HG03558 (cell line): ENCODE results near the gene PIK3R1.

Experiments
- ATAC-seq: cut with Tn5 transposase; IDR thresholded peaks from one replicate; pipeline ENCODE4 v1.9.1; 2021; ENCODE audit warnings: moderate number of reproducible peaks; ENCODE audit not compliant: unreplicated experiment; ENCODE audit errors: extremely low read depth

PIK3R1 gene

DNA sequence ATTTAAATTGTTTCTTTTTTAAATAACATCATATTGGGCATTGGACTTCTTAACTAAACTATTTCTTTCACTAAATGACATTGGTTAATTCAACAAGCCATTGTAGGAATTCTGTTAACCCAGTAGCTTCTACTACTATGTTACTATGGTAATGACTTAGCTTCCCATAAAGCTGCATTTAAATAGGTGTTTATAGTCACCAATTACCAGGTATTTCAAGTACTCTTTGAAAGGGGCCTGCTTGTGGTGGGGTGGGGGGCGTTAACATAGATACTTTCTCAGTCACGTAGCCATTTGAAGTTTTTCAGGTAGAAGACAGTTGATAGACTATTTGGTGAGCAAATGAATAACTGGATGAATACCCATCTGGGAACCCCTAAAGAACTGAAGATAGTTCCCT, 34.0 kb downstream of the PIK3R1 start:
- ATAC-seq: no peak

DNA sequence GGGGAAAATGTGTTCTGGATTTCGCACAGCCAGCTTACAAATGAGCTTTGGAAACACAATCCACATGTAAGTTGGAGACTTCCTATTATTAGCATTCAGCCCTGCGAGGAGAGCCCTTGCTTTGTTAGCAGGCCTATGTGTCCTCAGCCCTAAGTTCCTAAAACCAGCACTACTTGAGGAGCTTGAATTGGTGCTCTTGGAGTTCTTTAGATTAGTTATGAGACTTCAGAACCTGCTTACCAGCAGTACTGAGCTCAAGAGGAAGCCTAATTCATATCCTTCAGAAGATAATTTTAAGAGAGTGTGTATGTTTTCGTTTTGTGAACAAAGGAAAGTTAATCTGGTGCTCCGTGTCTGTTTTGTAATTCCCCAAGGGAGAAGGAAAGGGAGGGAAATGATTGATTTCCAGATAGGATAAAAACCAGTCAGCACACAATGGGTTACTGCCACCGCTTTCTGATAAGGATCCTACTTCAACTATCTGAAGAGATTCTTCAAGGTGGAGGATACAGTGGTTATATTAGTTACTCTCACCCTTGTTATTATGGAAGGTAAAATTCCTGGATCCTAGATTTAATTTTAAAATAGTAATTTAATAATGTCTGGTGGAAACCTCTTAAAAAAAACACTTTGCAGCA, 35.2 kb downstream of the PIK3R1 start:
- ATAC-seq: no peak

DNA sequence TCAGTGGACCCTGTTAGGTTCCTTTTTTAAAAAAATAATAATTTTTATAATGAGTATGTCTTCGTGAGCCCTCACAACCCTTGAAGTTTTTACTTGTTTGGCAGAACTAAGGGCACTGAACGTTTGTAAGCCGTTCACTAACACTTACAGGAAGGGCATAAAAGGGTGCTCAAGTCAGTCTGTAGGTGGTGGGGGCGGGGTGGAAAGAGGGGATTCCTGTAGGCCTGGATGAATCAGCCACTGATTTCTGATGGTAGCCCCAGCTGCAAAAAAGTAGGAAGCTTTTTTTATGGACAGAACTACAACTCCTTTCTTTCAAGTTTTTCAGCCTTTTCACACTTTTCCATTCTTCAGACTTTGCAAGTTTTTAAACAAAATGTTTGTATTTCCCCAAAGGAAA, 35.8 kb downstream of the PIK3R1 start:
- ATAC-seq: no peak

DNA sequence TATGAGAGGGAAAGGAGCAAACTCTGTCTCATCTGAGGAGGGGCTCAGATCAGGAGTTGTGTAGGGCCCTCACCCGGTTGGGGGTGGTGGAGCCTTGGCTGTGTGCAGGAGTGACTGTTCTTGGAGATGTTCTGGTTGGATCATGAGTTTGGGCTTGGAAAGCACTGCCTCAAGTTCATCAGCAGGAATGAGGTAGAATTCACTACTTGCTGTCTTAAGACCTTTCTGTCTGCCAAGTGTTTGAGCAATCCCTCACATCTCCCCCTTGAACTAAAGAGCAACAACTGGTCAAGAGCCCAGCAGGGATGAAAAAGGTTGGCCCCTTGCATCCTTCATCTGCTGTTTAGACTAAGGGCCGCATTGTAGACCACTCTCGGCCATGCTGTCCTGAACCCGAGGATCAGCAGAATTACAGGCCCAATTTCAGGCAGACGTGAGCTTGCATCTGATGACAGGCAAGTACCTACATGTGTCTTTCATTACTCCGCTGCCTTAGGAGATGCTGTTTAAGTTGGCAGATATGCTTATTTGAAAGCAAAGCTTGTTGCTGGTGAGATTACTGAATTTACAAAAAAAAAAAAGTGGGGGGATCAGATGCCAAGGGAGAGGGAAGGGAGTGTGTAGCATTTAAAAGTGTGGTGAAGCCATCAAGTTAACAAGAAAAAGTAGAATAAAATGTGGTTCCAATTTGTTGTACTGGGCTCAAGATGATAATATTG, 36.4 kb downstream of the PIK3R1 start:
- ATAC-seq: no peak

DNA sequence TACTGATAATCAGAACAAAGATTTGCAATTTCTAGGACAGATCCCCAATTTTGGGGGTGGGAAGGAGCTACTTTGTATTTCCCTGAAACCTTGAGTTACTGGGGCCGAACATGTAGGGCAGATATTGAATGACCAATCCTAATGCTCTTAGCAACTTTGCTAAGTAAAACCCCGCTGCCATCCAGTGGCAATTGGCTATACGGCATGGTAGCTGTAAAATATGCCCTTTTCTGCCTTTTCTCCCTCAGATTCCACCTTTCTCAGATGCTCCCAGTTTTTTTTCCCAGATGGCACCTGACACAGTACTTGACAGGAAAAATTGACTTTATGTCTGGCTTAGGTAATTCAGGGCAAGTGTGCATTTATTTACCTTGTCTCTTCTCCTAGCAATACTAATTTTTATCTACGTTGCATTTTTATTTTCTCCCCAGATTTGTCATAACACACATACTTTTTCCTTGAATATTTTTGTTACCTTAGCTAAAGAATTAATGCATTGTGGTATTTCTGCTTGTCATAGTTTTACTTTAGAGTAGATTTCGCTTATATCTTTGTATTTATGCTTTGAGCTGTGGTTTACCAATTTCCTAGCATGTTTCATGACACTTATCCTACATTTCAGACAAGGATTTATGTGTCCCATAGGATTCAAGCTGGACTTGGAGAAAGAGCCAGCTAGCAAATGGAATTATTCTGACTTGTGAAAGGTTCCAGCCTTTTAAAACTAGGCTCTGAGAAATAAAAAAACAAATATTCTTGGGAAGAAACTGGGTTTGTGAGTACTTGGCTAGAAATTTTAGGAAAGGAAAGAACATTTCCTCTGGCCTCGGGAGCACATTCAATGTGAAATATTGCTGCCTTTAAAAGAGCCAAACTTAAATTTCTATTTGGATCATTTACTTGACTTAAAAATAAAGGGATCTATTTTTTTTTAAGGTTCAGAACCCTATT, 37.4 kb downstream of the PIK3R1 start:
- ATAC-seq: no peak

DNA sequence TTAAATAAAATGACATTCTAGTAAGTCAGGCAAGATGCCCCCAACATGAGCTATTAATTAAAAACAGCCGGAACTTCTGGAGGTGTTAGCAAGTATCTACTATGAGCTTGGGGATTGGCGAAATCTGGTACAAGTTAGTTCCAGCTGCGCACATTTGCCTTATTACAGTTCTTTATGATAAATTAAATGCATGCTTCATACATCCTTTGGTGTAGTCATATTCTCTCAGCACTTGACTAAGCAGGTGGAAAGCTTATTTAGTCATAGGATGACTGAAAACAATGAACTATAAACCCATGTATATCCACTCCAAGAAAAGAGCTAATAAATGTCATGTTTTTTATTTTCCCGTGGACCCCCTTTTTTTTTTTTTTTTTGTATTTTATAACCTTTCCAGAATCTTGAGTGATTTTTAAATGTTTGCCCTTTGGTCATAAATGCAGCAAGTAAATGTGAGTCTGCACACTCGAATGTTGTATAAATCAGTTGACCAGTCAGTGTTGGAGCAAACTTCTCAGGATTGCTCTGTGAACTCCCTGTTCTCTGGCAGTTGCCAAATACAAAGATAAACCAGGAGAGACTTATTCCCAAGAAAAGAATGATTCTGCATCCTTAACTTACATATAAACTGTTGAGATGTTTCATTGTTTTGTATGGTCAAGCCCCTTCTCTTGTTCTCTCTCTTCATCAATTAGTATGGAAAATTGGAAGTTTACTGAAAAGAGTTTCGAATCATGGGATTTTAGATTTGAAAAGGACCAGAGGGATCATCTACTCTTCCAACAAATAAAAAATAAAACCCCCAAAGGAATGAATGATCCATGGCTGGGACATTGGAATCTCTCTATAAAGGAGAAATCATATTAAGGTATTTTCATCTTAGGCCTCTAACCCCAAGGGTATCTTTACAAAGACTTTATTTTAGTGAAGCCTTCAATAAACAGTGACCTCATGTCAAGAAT, 38.3 kb downstream of the PIK3R1 start:
- no peak for ATAC-seq

DNA sequence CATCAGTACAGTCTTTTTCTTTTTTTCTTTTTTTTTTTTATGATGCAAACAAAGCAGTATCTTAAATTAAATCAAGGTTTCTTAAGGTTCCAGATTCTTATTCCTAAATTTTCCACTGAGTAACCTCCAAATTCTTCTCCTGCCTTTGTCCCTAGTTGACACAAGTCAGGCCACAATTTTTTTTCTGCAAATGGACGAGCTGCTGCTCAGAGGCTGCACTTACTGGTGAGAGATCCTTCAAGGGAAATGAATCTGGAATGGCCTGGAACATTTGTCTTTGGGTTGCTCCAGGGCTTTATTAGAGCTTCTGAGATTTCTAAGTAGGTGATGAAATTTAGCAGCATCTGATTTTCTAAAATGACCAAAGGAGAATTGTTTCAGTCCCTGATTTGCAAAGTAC, 39.3 kb downstream of the PIK3R1 start:
- ATAC-seq: no peak

DNA sequence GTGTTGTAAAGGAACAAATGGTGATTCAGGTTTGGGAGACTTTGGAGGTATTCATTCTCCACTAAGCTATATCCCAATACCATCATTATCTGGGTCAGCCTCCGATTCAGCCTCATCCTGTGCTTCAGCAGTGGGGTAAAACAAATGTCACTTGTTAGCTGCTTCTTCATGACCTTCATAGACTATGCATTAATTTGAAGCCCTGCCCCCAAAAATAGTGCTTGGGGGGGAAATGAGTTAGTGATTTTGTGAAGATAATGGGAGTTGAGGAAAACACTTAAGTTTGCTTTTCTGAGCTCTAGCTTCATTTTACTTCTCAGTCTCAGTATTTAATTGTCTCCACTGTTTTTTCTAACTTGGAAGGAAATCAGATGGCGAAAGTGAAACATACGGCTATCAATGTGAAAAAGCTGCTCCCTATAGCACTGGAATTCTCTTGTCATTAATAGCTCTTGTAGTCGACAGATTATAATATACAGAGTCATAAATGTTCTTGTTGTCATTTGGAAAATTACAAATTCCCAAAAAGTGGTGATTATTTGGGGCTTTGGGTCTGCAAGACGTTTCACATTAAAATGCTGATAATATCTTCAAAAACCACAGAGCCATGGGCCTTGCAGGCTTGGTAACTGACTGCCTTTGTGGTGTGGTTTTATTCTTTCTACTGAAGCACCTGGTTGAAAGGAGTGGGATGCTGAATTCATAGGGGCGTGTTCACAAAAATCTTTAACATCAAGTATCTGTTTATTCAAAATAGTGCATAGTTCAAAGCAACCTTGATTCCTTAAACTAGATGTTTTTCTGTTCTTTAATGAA, 40.0 kb downstream of the PIK3R1 start:
- no peak for ATAC-seq

DNA sequence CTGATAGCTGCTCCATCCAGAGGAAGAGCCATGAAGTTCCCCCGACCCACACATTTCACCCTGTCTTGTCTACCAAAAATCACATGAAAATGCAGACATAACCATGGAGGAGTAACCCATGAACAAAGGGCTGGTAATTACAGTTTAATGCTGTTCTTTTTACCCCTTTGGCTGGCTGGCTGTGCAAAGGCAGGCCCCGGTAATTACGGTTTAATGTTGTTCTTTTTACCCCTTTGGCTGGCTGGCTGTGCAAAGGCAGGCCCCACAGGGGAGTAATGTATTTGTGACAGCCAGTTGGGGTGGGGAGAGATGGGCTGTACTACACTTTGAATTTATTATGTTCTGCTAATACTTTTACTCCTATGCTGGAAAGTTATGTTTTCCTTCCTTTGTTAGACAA, 41.7 kb downstream of the PIK3R1 start:
- no peak for ATAC-seq

DNA sequence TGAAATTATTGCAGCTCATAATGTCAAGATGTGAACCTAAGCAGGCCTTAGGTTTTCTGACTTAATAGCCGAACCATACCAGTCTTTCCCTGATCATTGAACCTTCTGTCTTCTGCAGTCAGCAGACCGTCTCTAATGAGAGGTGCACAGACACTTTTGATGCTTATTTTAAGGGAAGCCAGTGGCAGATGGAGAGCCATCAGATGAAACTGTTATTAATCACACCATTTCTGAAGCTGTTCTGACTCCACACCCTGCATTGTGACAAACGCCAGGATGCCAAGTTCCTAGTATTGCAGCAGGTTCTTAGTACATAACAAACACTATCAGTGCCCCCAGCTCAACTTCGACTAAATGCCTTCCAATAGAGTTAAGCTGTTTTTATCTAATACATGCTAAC, 43.0 kb downstream of the PIK3R1 start:
- no peak for ATAC-seq

DNA sequence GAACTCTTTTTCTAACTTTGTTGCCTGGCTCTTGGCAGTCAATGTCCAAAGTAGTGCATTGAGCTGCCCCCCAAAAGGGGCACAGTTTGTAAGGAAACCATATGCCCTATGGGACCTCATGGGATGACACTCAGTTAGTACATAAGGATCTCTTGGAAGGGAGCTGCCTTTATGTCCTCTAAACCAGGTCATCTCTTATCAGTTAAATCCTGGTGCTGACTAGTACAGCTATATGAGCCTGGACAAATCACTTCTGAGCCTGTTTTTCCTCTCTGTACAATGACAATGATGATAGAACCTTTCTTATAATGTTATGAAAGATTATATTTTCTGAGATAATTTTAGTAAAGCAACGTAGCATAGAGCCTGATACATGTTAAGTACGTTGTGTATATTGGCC, 44.1 kb downstream of the PIK3R1 start:
- ATAC-seq: no peak

DNA sequence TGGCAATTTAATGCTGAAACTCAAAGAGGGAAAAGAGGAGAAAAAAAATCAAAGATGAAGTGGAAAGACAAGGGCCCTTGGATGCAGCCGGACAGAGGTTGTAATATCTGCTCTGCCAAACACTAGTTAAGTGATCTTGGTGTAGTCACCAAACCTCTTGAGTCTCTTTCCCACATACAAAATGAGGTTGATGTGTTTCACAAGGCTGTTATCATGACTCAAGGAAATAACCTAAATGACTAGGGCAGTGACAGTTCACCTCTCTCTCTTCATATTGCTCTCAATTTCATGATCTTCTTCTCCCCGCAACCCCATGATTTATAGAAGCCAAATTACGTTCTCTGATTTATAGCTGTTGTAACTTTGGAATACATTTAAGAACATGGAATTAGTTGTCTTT, 44.9 kb downstream of the PIK3R1 start:
- no peak for ATAC-seq

DNA sequence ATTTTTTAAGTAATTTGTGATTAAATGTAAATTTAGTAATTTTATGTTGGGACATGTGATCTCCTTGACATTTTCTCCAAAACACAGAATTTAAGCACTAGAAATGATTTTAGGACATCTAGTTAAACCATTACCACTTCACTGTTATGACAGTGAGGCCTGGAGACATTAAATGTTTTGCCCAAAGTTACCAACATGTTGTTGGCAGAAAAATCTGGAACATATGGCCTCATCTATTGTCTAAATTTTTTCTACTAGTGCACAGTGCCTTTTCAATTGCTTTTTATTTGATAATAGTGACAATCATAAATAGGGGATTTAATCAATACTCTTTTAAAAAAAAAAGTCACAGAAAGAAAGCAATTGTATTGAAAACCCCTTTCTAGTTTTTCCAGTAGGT, 45.6 kb downstream of the PIK3R1 start:
- ATAC-seq: no peak

DNA sequence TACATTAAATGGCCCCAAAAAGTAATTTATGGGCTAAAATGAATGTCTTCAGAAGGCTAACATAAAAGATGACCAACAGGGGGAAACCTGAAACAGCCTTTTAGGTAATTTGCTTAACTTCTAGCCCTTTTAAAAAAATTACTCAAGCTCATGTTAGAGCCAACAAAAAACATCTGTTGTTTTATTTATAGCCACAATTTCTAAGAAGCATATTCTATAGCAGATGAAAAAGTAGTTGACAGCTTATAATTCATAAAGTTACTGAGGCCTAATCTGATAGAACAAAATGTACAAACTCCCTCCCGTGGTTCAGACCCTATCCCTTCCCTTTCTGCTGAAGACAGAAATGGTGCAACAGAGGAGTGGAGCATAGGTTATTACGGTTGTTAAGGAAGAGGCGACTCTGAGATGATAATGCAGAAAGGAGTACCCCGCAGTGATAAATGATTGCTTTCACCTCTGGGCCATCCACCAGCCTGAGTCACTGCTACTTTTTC, 46.1 kb downstream of the PIK3R1 start:
- no peak for ATAC-seq

DNA sequence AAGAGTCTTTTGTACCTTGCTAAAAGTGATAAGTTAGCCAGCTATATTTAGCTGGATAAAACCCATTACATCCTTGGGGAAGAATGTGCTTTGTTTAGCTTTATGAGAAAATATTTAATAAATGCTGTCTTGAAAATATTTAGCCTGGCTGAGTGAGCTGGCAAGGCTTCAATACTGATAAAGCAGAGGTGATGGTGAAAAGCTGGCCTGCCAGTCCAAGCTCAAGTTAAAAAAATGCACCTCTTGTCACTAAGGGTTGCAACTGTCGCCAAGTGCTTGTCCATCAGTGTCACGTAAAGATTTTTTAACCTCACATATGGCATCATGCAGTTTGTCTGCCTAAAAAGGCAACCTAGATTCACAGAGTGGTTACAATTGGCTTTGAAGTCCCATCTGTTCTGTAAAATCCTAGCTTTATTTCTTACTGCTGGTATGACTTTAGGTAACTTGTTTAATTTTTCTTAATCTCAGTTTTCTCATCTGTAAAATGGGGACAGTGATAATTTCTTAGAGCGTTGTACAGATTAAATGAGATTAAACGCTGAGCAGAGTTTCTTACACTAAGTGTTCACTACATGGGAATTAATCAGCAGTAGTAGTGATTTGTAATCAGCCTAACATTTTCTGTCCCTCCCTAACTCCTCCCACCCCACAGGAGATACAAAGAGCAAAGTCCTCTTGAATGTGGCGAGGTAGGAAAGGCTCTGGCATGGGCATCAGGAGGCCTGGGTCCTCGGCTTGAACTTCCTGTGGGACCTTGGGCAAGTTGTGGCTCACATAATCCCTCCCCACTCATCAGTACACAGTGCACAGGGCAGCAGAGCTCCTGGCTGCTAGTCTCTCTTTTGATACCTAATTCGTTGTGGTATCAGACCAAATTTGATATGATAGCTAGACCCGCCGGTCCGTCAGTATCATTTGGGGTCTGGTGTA, 48.7 kb downstream of the PIK3R1 start:
- no peak for ATAC-seq

DNA sequence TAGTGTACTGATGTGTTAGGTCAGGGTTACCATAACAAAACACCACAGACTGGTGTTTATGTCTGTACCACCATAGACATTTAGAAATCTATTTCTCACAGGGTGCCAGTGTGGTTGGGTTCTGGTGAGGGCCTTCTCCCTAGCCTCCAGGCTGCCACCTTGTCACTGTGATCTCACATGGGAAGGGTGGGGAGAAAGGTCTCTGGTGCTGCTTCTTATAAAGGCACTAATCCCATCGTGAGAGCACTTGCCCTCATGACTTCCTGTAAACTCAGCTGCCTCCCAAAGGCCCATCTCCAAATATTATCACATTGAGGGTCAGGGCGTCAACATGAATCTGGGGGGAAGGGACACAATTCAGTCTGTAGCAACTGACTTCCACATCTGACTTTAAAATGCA, 49.8 kb downstream of the PIK3R1 start:
- ATAC-seq: no peak

DNA sequence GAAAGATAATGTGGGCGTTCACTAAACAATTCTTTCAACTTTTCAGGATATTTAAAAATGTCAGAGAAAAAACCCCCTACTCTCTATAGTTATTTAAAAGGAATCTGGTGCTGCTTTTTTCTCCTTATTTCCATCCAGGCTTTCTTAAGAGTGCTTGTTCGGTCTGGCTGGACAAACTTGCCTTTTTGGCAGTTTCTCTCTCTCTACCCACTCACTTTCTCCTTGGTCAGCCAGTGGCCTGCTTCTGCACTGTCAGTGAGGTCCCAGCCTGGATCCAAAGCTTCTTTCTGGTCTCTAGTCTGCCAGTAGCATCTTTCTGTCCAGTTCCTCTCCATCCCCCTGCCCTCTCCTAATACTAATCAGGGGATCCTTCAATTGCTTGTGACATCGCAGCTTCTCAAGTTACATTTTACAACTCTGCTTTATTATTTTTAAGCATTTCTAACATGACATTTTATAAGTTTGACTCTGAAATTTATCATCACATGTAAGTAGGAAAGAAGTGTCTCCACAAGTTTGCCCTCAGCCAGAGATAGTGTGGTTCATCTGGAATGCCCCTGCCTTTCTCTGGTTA, 50.4 kb downstream of the PIK3R1 start:
- no peak for ATAC-seq

DNA sequence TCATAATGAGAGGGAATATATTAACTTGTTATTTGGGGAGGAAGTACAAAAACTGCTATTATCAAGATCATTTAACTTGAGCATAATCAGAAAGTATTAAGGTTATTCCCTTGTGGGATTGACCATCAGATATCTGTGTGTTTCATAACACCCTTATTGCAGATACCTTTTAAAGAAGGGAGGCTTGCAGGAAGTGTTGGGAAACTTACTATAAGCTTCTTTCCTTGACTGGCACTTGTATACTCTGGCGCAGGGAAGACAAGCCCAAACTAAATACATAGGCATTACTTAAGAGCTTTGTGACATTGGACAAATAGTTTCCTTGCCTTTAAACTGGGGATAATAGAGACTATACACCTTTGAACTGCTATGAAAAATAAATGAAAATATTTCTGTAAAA, 50.9 kb downstream of the PIK3R1 start:
- no peak for ATAC-seq
